ENCODE measurements around the gene DIS3L2. TPM values are rescaled to one million over a fixed set of nuclear protein-coding genes. Genes with fewer than 3 reads are reported as not detected.

DIS3L2 gene
- total and polyA plus RNA-seq, 2 of the 4 experiments (the other 2 are of a cell fraction): 14.7 to 19.2 TPM

GRCh38 chr2:231985823-231986261, 24.3 kb downstream of the DIS3L2 start:
- no peaks in the 10 kb centered on the region for H3K36me3 ChIP-seq (ENCODE audit: control insufficient read depth, insufficient read depth, low read length)
- no peak overlapping the region for H4K8ac ChIP-seq (ENCODE audit: low read depth in 2 of 2, low read length in 2 of 2)
- ChIA-PET CTCF (interaction anchor here (0.5 kb wide), 1 partner anchor 379 kb away, joined by 3 read pairs; no protein-coding TSS in a partner anchor), POLR2A (ENCODE audit: unreplicated experiment) (no interaction called here)
- no peak for ATAC-seq (ENCODE audit: low read depth)
- in situ Hi-C loops (cut with MboI; ENCODE audit: low sequenced_read_pairs) (no loop called here), intact Hi-C loops (cut with micrococcal nuclease) (no loop called here), dilution Hi-C loops (cut with HindIII; ENCODE audit: low sequenced_read_pairs, unreplicated experiment) (no loop called here)
- peaks cover 10% of the 10 kb centered on the region; the same call in 1 of the 2 replicates for H4K20me1 ChIP-seq (ENCODE audit: insufficient read depth, low read length)
- no peak overlapping the region for H3K9ac ChIP-seq (ENCODE audit: low read depth, low read length)
- no peak overlapping the region for H2AK5ac ChIP-seq (ENCODE audit: low read depth, low read length)
- no peak overlapping the region for H2BK120ac ChIP-seq (ENCODE audit: low read depth, low read length)
- no peaks in the 10 kb centered on the region for H3K27me3 ChIP-seq (ENCODE audit: control insufficient read depth, insufficient read depth, low read length)
- no peak overlapping the region for H2AFZ ChIP-seq (replicated peaks; ENCODE audit: low read length, poor library complexity)
- TF ChIP-seq USF2 (IDR thresholded peaks at IDR 0.05; ENCODE audit: low read depth, low read length) (no peak), CHD1 (IDR thresholded peaks at IDR 0.05; ENCODE audit: low read depth, low read length) (no peak), POLR2A (IDR thresholded peaks at IDR 0.05; ENCODE audit: low read depth, low read length) (no peak), ELK1 (IDR thresholded peaks at IDR 0.05; ENCODE audit: borderline replicate concordance, low read depth, low read length) (no peak), CEBPB (IDR thresholded peaks at IDR 0.05; ENCODE audit: low read depth, low read length) (no peak), FOS (IDR thresholded peaks at IDR 0.05; ENCODE audit: low read depth, low read length) (no peak), MXI1 (IDR thresholded peaks at IDR 0.05; ENCODE audit: borderline replicate concordance, low read depth, low read length) (no peak), RAD21 (IDR thresholded peaks at IDR 0.05; ENCODE audit: low read length) (no peak), CTCF (conservative IDR thresholded peaks at IDR 0.05; ENCODE audit: low read depth, low read length) (no peak), MAFK (IDR thresholded peaks at IDR 0.05; ENCODE audit: low read depth, low read length) (no peak), RFX5 (IDR thresholded peaks at IDR 0.05; ENCODE audit: low read depth, low read length) (no peak), BHLHE40 (IDR thresholded peaks at IDR 0.05; ENCODE audit: low read depth, low read length) (no peak), NFE2L2 (IDR thresholded peaks at IDR 0.05; ENCODE audit: low read depth, low read length) (no peak), SMC3 (IDR thresholded peaks at IDR 0.05; ENCODE audit: low read depth, low read length) (no peak), MAZ (IDR thresholded peaks at IDR 0.05; ENCODE audit: borderline replicate concordance, low read depth, low read length) (no peak), RCOR1 (IDR thresholded peaks at IDR 0.05; ENCODE audit: insufficient replicate concordance, low read length) (no peak)
- H3K4me2 ChIP-seq (ENCODE audit: low read depth, low read length): no peak overlapping the region
- H3K4me1 ChIP-seq (ENCODE audit: control insufficient read depth, insufficient read depth, low read length): no peaks in the 10 kb centered on the region
- no TSS peak for BruUV-seq (replicated peaks)
- H3K27ac ChIP-seq (ENCODE audit: insufficient read depth, low read length): no peak overlapping the region
- no peak overlapping the region for H4K5ac ChIP-seq (ENCODE audit: low read depth, low read length)
- H3K14ac ChIP-seq (replicated peaks; ENCODE audit: low read depth, low read length): no peak overlapping the region
- H2AK9ac ChIP-seq (replicated peaks; ENCODE audit: low read depth, low read length, poor library complexity): no peak overlapping the region
- H3K18ac ChIP-seq (ENCODE audit: low read depth, low read length): no peak overlapping the region
- no peak overlapping the region for H3K56ac ChIP-seq (ENCODE audit: extremely low read depth, insufficient read depth, low read length)
- no peak for DNase-seq
- no peak overlapping the region for H4K91ac ChIP-seq (ENCODE audit: insufficient read depth, low read depth, low read length)
- H3K9me3 ChIP-seq (ENCODE audit: control insufficient read depth, insufficient read depth, low read length): no peaks in the 10 kb centered on the region
- WGBS, 2 experiments (ENCODE audit: extremely low coverage in 2 of 2, insufficient read length in 1 of 2): 80% methylated on average over 3 of the region's 8 CpGs; no CpG with 5 or more reads in 1 of the 2 experiments
- no peak overlapping the region for H3K4ac ChIP-seq (ENCODE audit: low read depth, low read length)
- H2BK5ac ChIP-seq (ENCODE audit: low read depth, low read length, poor library complexity, severe bottlenecking): no peak overlapping the region
- no peak overlapping the region for H2BK15ac ChIP-seq (ENCODE audit: low read depth, low read length)
- no peak overlapping the region for H3K4me3 ChIP-seq (ENCODE audit: insufficient read depth, low read depth, low read length)
- no peak overlapping the region for H2BK20ac ChIP-seq (ENCODE audit: low read depth, low read length)
- H3K9me1 ChIP-seq (ENCODE audit: insufficient read depth, low read length): peaks cover 7% of the 10 kb centered on the region; the same call in 1 of the 2 replicates
- H3K23ac ChIP-seq (ENCODE audit: low read depth, low read length): no peak overlapping the region
- peaks cover 26 to 39% of the 10 kb centered on the region in 2 experiments for H3K79me1 ChIP-seq (ENCODE audit: low read depth in 1 of 2, low read length in 2 of 2)
